Endothelial cell (in vitro differentiated cells): Measurements from ENCODE around the gene MAD1L1. TPM values are rescaled to one million over a fixed set of nuclear protein-coding genes. Genes with fewer than 3 reads are reported as not detected.

Source experiments
- DNase-seq: peaks from one replicate; pipeline ENCODE4 v3.0.0; 2021; ENCODE audit warnings: low spot score
- H3K27ac Mint-ChIP-seq: one replicate; pipeline ENCODE4 v1.8.0; 2021; ENCODE audit warnings: mixed read lengths, inconsistent platforms; ENCODE audit not compliant: unreplicated experiment
- H3K27me3 Mint-ChIP-seq: one replicate; pipeline ENCODE4 v1.8.0; 2021; ENCODE audit warnings: mild to moderate bottlenecking, moderate library complexity, mixed read lengths, inconsistent platforms; ENCODE audit not compliant: unreplicated experiment
- H3K36me3 Mint-ChIP-seq: one replicate; pipeline ENCODE4 v1.8.0; 2021; ENCODE audit warnings: mild to moderate bottlenecking, low read depth, mixed read lengths, inconsistent platforms; ENCODE audit not compliant: unreplicated experiment
- H3K4me1 Mint-ChIP-seq: one replicate; pipeline ENCODE4 v1.8.0; 2021; ENCODE audit warnings: mild to moderate bottlenecking, mixed read lengths, inconsistent platforms; ENCODE audit not compliant: unreplicated experiment
- H3K4me3 Mint-ChIP-seq: one replicate; pipeline ENCODE4 v1.8.0; 2021; ENCODE audit warnings: mild to moderate bottlenecking, mixed read lengths, inconsistent platforms; ENCODE audit not compliant: unreplicated experiment
- H3K9me3 Mint-ChIP-seq: one replicate; pipeline ENCODE4 v1.8.0; 2021; ENCODE audit warnings: mixed read lengths, inconsistent platforms; ENCODE audit not compliant: unreplicated experiment
- total RNA-seq: library from RNA; stranded (reverse); fragmentation: NEBNext Ultra II Directional; extraction: Animal tissue kit (Norgen Biotek cat#: 25700); gene quantifications from one replicate; pipeline ENCODE4 v1.2.1, GENCODE V29; 2021; ENCODE audit not compliant: unreplicated experiment
- TF ChIP-seq, protein P1 (sequence below): fragments of 200-600 bp; sonication (generic); IDR thresholded peaks from one replicate; pipeline ENCODE4 v1.5.0; 2021; ENCODE audit warnings: antibody characterized with exemption; ENCODE audit not compliant: unreplicated experiment

Gene MAD1L1
- total RNA-seq, 1 donor from 2014 or later, result 43.3 TPM

GRCh38 chr7:1890289-1891235 lies 342.2 kb downstream of the MAD1L1 start:
- no peak overlapping the region for H3K27ac Mint-ChIP-seq
- no peaks in the 10 kb centered on the region for H3K9me3 Mint-ChIP-seq
- TF ChIP-seq, protein P1, sequence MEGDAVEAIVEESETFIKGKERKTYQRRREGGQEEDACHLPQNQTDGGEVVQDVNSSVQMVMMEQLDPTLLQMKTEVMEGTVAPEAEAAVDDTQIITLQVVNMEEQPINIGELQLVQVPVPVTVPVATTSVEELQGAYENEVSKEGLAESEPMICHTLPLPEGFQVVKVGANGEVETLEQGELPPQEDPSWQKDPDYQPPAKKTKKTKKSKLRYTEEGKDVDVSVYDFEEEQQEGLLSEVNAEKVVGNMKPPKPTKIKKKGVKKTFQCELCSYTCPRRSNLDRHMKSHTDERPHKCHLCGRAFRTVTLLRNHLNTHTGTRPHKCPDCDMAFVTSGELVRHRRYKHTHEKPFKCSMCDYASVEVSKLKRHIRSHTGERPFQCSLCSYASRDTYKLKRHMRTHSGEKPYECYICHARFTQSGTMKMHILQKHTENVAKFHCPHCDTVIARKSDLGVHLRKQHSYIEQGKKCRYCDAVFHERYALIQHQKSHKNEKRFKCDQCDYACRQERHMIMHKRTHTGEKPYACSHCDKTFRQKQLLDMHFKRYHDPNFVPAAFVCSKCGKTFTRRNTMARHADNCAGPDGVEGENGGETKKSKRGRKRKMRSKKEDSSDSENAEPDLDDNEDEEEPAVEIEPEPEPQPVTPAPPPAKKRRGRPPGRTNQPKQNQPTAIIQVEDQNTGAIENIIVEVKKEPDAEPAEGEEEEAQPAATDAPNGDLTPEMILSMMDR, result no peak
- peaks cover 16% of the 10 kb centered on the region for H3K27me3 Mint-ChIP-seq
- no peaks in the 10 kb centered on the region for H3K4me1 Mint-ChIP-seq
- peak overlapping the region; percentile 38 for H3K4me3 Mint-ChIP-seq
- peaks cover 15% of the 10 kb centered on the region for H3K36me3 Mint-ChIP-seq
- DNase-seq, result no peak

GRCh38 chr7:1889556-1890181 lies 343.1 kb downstream of the MAD1L1 start:
- H3K4me3 Mint-ChIP-seq, result no peak overlapping the region
- H3K36me3 Mint-ChIP-seq, result peaks cover 15% of the 10 kb centered on the region
- no peaks in the 10 kb centered on the region for H3K9me3 Mint-ChIP-seq
- peaks cover 16% of the 10 kb centered on the region for H3K27me3 Mint-ChIP-seq
- TF ChIP-seq, protein P1, result no peak
- H3K4me1 Mint-ChIP-seq, result no peaks in the 10 kb centered on the region
- H3K27ac Mint-ChIP-seq, result no peak overlapping the region
- DNase-seq, result no peak

- Mint-ChIP-seq H3K4me3 (no peak overlapping the region), H3K4me1 (no peaks in the 10 kb centered on the region), H3K36me3 (peaks cover 15% of the 10 kb centered on the region), H3K9me3 (no peaks in the 10 kb centered on the region), H3K27me3 (peaks cover 16% of the 10 kb centered on the region), H3K27ac (no peak overlapping the region)
- TF ChIP-seq, protein P1, result no peak
- DNase-seq, result no peak
Measured at GRCh38 chr7:1889091-1889490, 343.7 kb downstream of the MAD1L1 start.

- DNase-seq, result no peak
- H3K9me3 Mint-ChIP-seq, result no peaks in the 10 kb centered on the region
- no peak overlapping the region for H3K27ac Mint-ChIP-seq
- H3K4me1 Mint-ChIP-seq, result peaks cover 1% of the 10 kb centered on the region
- TF ChIP-seq, protein P1, result no peak
- H3K27me3 Mint-ChIP-seq, result peaks cover 16% of the 10 kb centered on the region
- peak overlapping the region; percentile 57 for H3K4me3 Mint-ChIP-seq
- H3K36me3 Mint-ChIP-seq, result peaks cover 15% of the 10 kb centered on the region
Measured at GRCh38 chr7:1888425-1888824, 344.3 kb downstream of the MAD1L1 start.

GRCh38 chr7:1887251-1887650 lies 345.5 kb downstream of the MAD1L1 start:
- Mint-ChIP-seq H3K36me3 (peaks cover 15% of the 10 kb centered on the region), H3K4me3 (no peak overlapping the region), H3K4me1 (peaks cover 6% of the 10 kb centered on the region), H3K27me3 (peaks cover 21% of the 10 kb centered on the region), H3K27ac (no peak overlapping the region), H3K9me3 (no peaks in the 10 kb centered on the region)
- DNase-seq, result no peak
- TF ChIP-seq, protein P1, result no peak
